Measurements from ENCODE around the gene ATRN.

ATRN gene

GRCh38 chr20:3658019-3658715 is 187.3 kb downstream of the ATRN start:
- no peak overlapping the region for H3K9ac ChIP-seq (ENCODE audit: low read length)
- H3K79me1 ChIP-seq (ENCODE audit: low read length): no peaks in the 10 kb centered on the region
- peaks cover 13% of the 10 kb centered on the region for H3K9me3 ChIP-seq (ENCODE audit: insufficient read depth, low read depth, low read length)
- no peak overlapping the region for H2BK12ac ChIP-seq (ENCODE audit: low read length)
- no peak overlapping the region for H3K4me3 ChIP-seq (ENCODE audit: low read depth, low read length)
- no peak overlapping the region for H3K4me2 ChIP-seq (ENCODE audit: low read length)
- no peak overlapping the region for H3K27ac ChIP-seq (ENCODE audit: low read depth, low read length)
- no peak overlapping the region for H4K91ac ChIP-seq (ENCODE audit: low read depth, low read length)
- H3K23ac ChIP-seq (ENCODE audit: low read length): no peak overlapping the region
- no peak for DNase-seq
- H3K4me1 ChIP-seq (ENCODE audit: control insufficient read depth in 1 of 2, insufficient read depth in 2 of 2, low read length in 2 of 2): peaks cover 0 to 4% of the 10 kb centered on the region in 2 experiments
- no peak overlapping the region for H3K18ac ChIP-seq (ENCODE audit: low read length)
- H2BK120ac ChIP-seq (ENCODE audit: insufficient read depth, low read length, poor library complexity): no peak overlapping the region
- no peaks in the 10 kb centered on the region for H3K79me2 ChIP-seq (ENCODE audit: control insufficient read depth, insufficient read depth, low read length, poor library complexity)
- H4K8ac ChIP-seq (ENCODE audit: low read depth, low read length): no peak overlapping the region
- H3K36me3 ChIP-seq (ENCODE audit: control insufficient read depth in 1 of 2, insufficient read depth in 2 of 2, low read length in 2 of 2): no peaks in the 10 kb centered on the region
- no peak overlapping the region for H2AK5ac ChIP-seq (ENCODE audit: low read length)
- no peak overlapping the region for H3K4ac ChIP-seq (ENCODE audit: low read depth, low read length)
- no peak overlapping the region for H2BK5ac ChIP-seq (ENCODE audit: low read depth, low read length, poor library complexity)
- H2AFZ ChIP-seq (ENCODE audit: insufficient read depth, low read length, poor library complexity): no peak overlapping the region
- WGBS (ENCODE audit: extremely low coverage, insufficient coverage, insufficient read length): no CpG with 5 or more reads among the region's 7 CpGs
- no peak overlapping the region for H4K12ac ChIP-seq (ENCODE audit: low read depth, low read length)
- H3K14ac ChIP-seq (ENCODE audit: low read length): no peak overlapping the region
- no peaks in the 10 kb centered on the region for H3K27me3 ChIP-seq (ENCODE audit: insufficient read depth, low read length)

- H3K79me2 ChIP-seq (ENCODE audit: control insufficient read depth, insufficient read depth, low read length, poor library complexity): no peaks in the 10 kb centered on the region
- no peak overlapping the region for H4K12ac ChIP-seq (ENCODE audit: low read depth, low read length)
- no peak overlapping the region for H2AFZ ChIP-seq (ENCODE audit: insufficient read depth, low read length, poor library complexity)
- no peaks in the 10 kb centered on the region for H3K36me3 ChIP-seq (ENCODE audit: control insufficient read depth in 1 of 2, insufficient read depth in 2 of 2, low read length in 2 of 2)
- no peak overlapping the region for H3K14ac ChIP-seq (ENCODE audit: low read length)
- no peak overlapping the region for H2BK120ac ChIP-seq (ENCODE audit: insufficient read depth, low read length, poor library complexity)
- no peaks in the 10 kb centered on the region for H3K79me1 ChIP-seq (ENCODE audit: low read length)
- H4K91ac ChIP-seq (ENCODE audit: low read depth, low read length): no peak overlapping the region
- no peak overlapping the region for H2BK5ac ChIP-seq (ENCODE audit: low read depth, low read length, poor library complexity)
- no peak overlapping the region for H2AK5ac ChIP-seq (ENCODE audit: low read length)
- H4K8ac ChIP-seq (ENCODE audit: low read depth, low read length): no peak overlapping the region
- no peak overlapping the region for H3K18ac ChIP-seq (ENCODE audit: low read length)
- H3K4me2 ChIP-seq (ENCODE audit: low read length): no peak overlapping the region
- H3K4ac ChIP-seq (ENCODE audit: low read depth, low read length): no peak overlapping the region
- peaks cover 0 to 3% of the 10 kb centered on the region in 2 experiments for H3K4me1 ChIP-seq (ENCODE audit: control insufficient read depth in 1 of 2, insufficient read depth in 2 of 2, low read length in 2 of 2)
- DNase-seq: no peak
- H2BK12ac ChIP-seq (ENCODE audit: low read length): no peak overlapping the region
- WGBS (ENCODE audit: extremely low coverage, insufficient coverage, insufficient read length): no CpG with 5 or more reads among the region's 8 CpGs
- no peaks in the 10 kb centered on the region for H3K27me3 ChIP-seq (ENCODE audit: insufficient read depth, low read length)
- H3K27ac ChIP-seq (ENCODE audit: low read depth, low read length): no peak overlapping the region
- no peak overlapping the region for H3K4me3 ChIP-seq (ENCODE audit: low read depth, low read length)
- H3K9ac ChIP-seq (ENCODE audit: low read length): no peak overlapping the region
- H3K9me3 ChIP-seq (ENCODE audit: insufficient read depth, low read depth, low read length): peaks cover 13% of the 10 kb centered on the region
- no peak overlapping the region for H3K23ac ChIP-seq (ENCODE audit: low read length)
Observed at GRCh38 chr20:3658716-3659491, 188.1 kb downstream of the ATRN start.

GRCh38 chr20:3659492-3660261 is 188.9 kb downstream of the ATRN start:
- peaks cover 0 to under 1% of the 10 kb centered on the region in 2 experiments for H3K4me1 ChIP-seq (ENCODE audit: control insufficient read depth in 1 of 2, insufficient read depth in 2 of 2, low read length in 2 of 2)
- H2BK5ac ChIP-seq (ENCODE audit: low read depth, low read length, poor library complexity): no peak overlapping the region
- H3K79me2 ChIP-seq (ENCODE audit: control insufficient read depth, insufficient read depth, low read length, poor library complexity): no peaks in the 10 kb centered on the region
- no peaks in the 10 kb centered on the region for H3K27me3 ChIP-seq (ENCODE audit: insufficient read depth, low read length)
- no peak overlapping the region for H2BK120ac ChIP-seq (ENCODE audit: insufficient read depth, low read length, poor library complexity)
- H3K4me2 ChIP-seq (ENCODE audit: low read length): no peak overlapping the region
- H4K8ac ChIP-seq (ENCODE audit: low read depth, low read length): no peak overlapping the region
- no peak overlapping the region for H4K12ac ChIP-seq (ENCODE audit: low read depth, low read length)
- H3K4me3 ChIP-seq (ENCODE audit: low read depth, low read length): no peak overlapping the region
- no peak overlapping the region for H4K91ac ChIP-seq (ENCODE audit: low read depth, low read length)
- H3K36me3 ChIP-seq (ENCODE audit: control insufficient read depth in 1 of 2, insufficient read depth in 2 of 2, low read length in 2 of 2): no peaks in the 10 kb centered on the region
- DNase-seq: no peak
- no peak overlapping the region for H2AK5ac ChIP-seq (ENCODE audit: low read length)
- peaks cover 13% of the 10 kb centered on the region for H3K9me3 ChIP-seq (ENCODE audit: insufficient read depth, low read depth, low read length)
- no peak overlapping the region for H3K27ac ChIP-seq (ENCODE audit: low read depth, low read length)
- H3K14ac ChIP-seq (ENCODE audit: low read length): no peak overlapping the region
- H2BK12ac ChIP-seq (ENCODE audit: low read length): no peak overlapping the region
- no peak overlapping the region for H2AFZ ChIP-seq (ENCODE audit: insufficient read depth, low read length, poor library complexity)
- no peak overlapping the region for H3K9ac ChIP-seq (ENCODE audit: low read length)
- no CpG with 5 or more reads among the region's 12 CpGs for WGBS (ENCODE audit: extremely low coverage, insufficient coverage, insufficient read length)
- no peak overlapping the region for H3K23ac ChIP-seq (ENCODE audit: low read length)
- no peak overlapping the region for H3K4ac ChIP-seq (ENCODE audit: low read depth, low read length)
- no peaks in the 10 kb centered on the region for H3K79me1 ChIP-seq (ENCODE audit: low read length)
- H3K18ac ChIP-seq (ENCODE audit: low read length): no peak overlapping the region

- Histone ChIP-seq H3K4me1 (ENCODE audit: control insufficient read depth in 1 of 2, insufficient read depth in 2 of 2, low read length in 2 of 2) (no peaks in the 10 kb centered on the region), H2AK5ac (ENCODE audit: low read length) (no peak overlapping the region), H3K27me3 (ENCODE audit: insufficient read depth, low read length) (no peaks in the 10 kb centered on the region), H3K18ac (ENCODE audit: low read length) (no peak overlapping the region), H4K12ac (ENCODE audit: low read depth, low read length) (no peak overlapping the region), H2AFZ (ENCODE audit: insufficient read depth, low read length, poor library complexity) (no peak overlapping the region), H3K4me2 (ENCODE audit: low read length) (no peak overlapping the region), H3K9me3 (ENCODE audit: insufficient read depth, low read depth, low read length) (peaks cover 13% of the 10 kb centered on the region), H2BK5ac (ENCODE audit: low read depth, low read length, poor library complexity) (no peak overlapping the region), H3K36me3 (ENCODE audit: control insufficient read depth in 1 of 2, insufficient read depth in 2 of 2, low read length in 2 of 2) (no peaks in the 10 kb centered on the region), H3K23ac (ENCODE audit: low read length) (no peak overlapping the region), H3K4me3 (ENCODE audit: low read depth, low read length) (no peak overlapping the region), H2BK120ac (ENCODE audit: insufficient read depth, low read length, poor library complexity) (no peak overlapping the region), H4K91ac (ENCODE audit: low read depth, low read length) (no peak overlapping the region), H4K8ac (ENCODE audit: low read depth, low read length) (no peak overlapping the region), H3K27ac (ENCODE audit: low read depth, low read length) (no peak overlapping the region), H3K79me2 (ENCODE audit: control insufficient read depth, insufficient read depth, low read length, poor library complexity) (no peaks in the 10 kb centered on the region), H3K4ac (ENCODE audit: low read depth, low read length) (no peak overlapping the region), H3K79me1 (ENCODE audit: low read length) (no peaks in the 10 kb centered on the region), H3K14ac (ENCODE audit: low read length) (no peak overlapping the region), H3K9ac (ENCODE audit: low read length) (no peak overlapping the region), H2BK12ac (ENCODE audit: low read length) (no peak overlapping the region)
- no CpG with 5 or more reads among the region's 75 CpGs for WGBS (ENCODE audit: extremely low coverage, insufficient coverage, insufficient read length)
- no peak for DNase-seq
Observed at GRCh38 chr20:3660262-3661059, 189.6 kb downstream of the ATRN start.
